ENCODE results near the gene CEMIP.

DNA sequence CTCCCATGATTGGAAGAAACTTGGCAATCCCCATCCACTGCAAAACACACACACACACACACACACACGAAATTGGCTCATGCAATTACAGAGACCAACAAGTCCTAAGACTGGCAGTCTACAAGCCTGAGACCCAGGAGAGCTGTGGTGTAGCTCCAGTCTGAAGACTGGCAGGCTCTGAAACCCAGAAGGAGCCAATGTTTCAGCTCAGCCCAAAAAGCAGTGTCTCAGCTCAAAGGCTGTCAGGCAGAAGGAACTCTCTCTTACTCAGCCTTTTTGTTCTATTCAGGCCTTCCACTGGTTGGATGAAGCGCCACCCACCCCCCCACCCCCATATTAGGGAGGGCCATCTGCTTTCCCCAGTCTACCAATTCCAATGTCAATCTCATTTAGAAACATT, 178.4 kb downstream of the CEMIP start:
- TF ChIP-seq, protein P1, sequence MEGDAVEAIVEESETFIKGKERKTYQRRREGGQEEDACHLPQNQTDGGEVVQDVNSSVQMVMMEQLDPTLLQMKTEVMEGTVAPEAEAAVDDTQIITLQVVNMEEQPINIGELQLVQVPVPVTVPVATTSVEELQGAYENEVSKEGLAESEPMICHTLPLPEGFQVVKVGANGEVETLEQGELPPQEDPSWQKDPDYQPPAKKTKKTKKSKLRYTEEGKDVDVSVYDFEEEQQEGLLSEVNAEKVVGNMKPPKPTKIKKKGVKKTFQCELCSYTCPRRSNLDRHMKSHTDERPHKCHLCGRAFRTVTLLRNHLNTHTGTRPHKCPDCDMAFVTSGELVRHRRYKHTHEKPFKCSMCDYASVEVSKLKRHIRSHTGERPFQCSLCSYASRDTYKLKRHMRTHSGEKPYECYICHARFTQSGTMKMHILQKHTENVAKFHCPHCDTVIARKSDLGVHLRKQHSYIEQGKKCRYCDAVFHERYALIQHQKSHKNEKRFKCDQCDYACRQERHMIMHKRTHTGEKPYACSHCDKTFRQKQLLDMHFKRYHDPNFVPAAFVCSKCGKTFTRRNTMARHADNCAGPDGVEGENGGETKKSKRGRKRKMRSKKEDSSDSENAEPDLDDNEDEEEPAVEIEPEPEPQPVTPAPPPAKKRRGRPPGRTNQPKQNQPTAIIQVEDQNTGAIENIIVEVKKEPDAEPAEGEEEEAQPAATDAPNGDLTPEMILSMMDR (IDR thresholded peaks at IDR 0.05), result no peak
- TF ChIP-seq EP300 (IDR thresholded peaks at IDR 0.05), result no peak
